PC-3 (cell line): ENCODE results near the gene ARF3. TPM values are rescaled to one million over a fixed set of nuclear protein-coding genes. Genes with fewer than 3 reads are reported as not detected.
A peak's percentile ranks its signal among the peaks of the same experiment; 100 is the strongest.

ENCODE experiments used
- ATAC-seq: fragments of 200-7000 bp; cut with Tn5 transposase; 2 replicates; pipeline ENCODE4 v1.9.1; 2020; ENCODE audit warnings: mild to moderate bottlenecking, moderate library complexity
- BruUV-seq: library from RNA; stranded (reverse); fragments of 400-500 nt; replicated peaks from 2 replicates; lab custom pipeline; 2021; lab: Mats Ljungman, UMichigan
- CTCF ChIA-PET: fragments of 300-600 bp; sonication (Branson Sonifier 250); formaldehyde crosslinking; loops from one replicate; lab custom pipeline; 2022; ENCODE audit warnings: antibody characterized with exemption; lab: Charles Lee
- POLR2A ChIA-PET: fragments of 300-600 bp; sonication (Branson Sonifier 250); formaldehyde crosslinking; loops from one replicate; lab custom pipeline; 2022; ENCODE audit warnings: antibody characterized with exemption; ENCODE audit not compliant: unreplicated experiment; lab: Charles Lee
- DNase-seq: peaks from one replicate; pipeline ENCODE4 v3.0.0-alpha.2; 2015
- H2AFZ ChIP-seq: fragments of 300-600 bp; sonication (generic); 2 replicates; pipeline ENCODE4 v1.6.0; 2016; ENCODE audit warnings: antibody characterized with exemption, low read length
- H3F3A ChIP-seq: fragments of 300-600 bp; sonication (generic); one replicate; pipeline ENCODE4 v1.6.0; 2017; ENCODE audit warnings: antibody characterized with exemption, low read length, control low read depth, mild to moderate bottlenecking; ENCODE audit not compliant: unreplicated experiment
- H3K27ac ChIP-seq: fragments of 300-600 bp; sonication (generic); 2 replicates; pipeline ENCODE4 v1.5.1; 2016; ENCODE audit warnings: mild to moderate bottlenecking, low read length
- H3K27me3 ChIP-seq: fragments of 300-600 bp; sonication (generic); 2 replicates; pipeline ENCODE4 v1.6.1; 2016; ENCODE audit warnings: low read length, mixed read lengths
- H3K36me3 ChIP-seq: fragments of 300-600 bp; sonication (generic); 2 replicates; pipeline ENCODE4 v1.6.1; 2016; ENCODE audit warnings: low read depth, mixed run types, low read length, mixed read lengths
- H3K4me1 ChIP-seq: fragments of 300-600 bp; sonication (generic); 2 replicates; pipeline ENCODE4 v1.5.1; 2016; ENCODE audit warnings: low read length; ENCODE audit not compliant: insufficient read depth
- H3K4me2 ChIP-seq: fragments of 300-600 bp; sonication (generic); 2 replicates; pipeline ENCODE4 v1.6.0; 2016; ENCODE audit warnings: low read length
- H3K4me3 ChIP-seq: fragments of 300-600 bp; sonication (generic); 2 replicates; pipeline ENCODE4 v1.5.1; 2016; ENCODE audit warnings: mild to moderate bottlenecking, low read length, mixed read lengths
- H3K79me2 ChIP-seq: fragments of 300-600 bp; sonication (generic); 2 replicates; pipeline ENCODE4 v1.6.1; 2017; ENCODE audit warnings: low read length, mixed read lengths
- H3K9ac ChIP-seq: fragments of 300-600 bp; sonication (generic); 2 replicates; pipeline ENCODE4 v1.6.0; 2016; ENCODE audit warnings: mild to moderate bottlenecking, low read length
- H3K9me2 ChIP-seq: fragments of 300-600 bp; sonication (generic); replicated peaks from 2 replicates; pipeline ENCODE4 v1.6.1; 2016; ENCODE audit warnings: mixed run types, low read length, mixed read lengths
- H3K9me3 ChIP-seq: fragments of 300-600 bp; sonication (generic); 2 replicates; pipeline ENCODE4 v1.6.1; 2016; ENCODE audit warnings: low read length, mixed read lengths
- H4K20me1 ChIP-seq: fragments of 300-600 bp; sonication (generic); 2 replicates; pipeline ENCODE4 v1.6.1; 2016; ENCODE audit warnings: low read length, mixed read lengths
- EZH2 ChIP-seq: fragments of 300-600 bp; sonication (generic); IDR thresholded peaks from one replicate; pipeline ENCODE4 v1.6.1; 2017; ENCODE audit warnings: antibody characterized with exemption, mild to moderate bottlenecking, low read length; ENCODE audit not compliant: unreplicated experiment
- EZH2phosphoT487 ChIP-seq: fragments of 300-600 bp; sonication (generic); IDR thresholded peaks from 2 replicates; pipeline ENCODE4 v1.6.1; 2018; ENCODE audit warnings: mild to moderate bottlenecking, antibody characterized with exemption, low read length, borderline replicate concordance
- intact Hi-C: fragments of 100-400 bp; cut with micrococcal nuclease; formaldehyde crosslinking; loops from 2 replicates; pipeline ENCODE4 v1.9.0; 2023
- total RNA-seq: library from RNA; depleted of rRNA; stranded (reverse); fragments of >200 nt; gene quantifications from 2 replicates; pipeline ENCODE4 v1.2.3, GENCODE V29; 2014
- TF ChIP-seq, protein P1 (sequence below): fragments of 300-600 bp; sonication (generic); conservative IDR thresholded peaks from 2 replicates; pipeline ENCODE4 v1.5.1; 2017; ENCODE audit warnings: antibody characterized with exemption, low read depth, mild to moderate bottlenecking, low read length

ARF3 gene
- total RNA-seq, 1 experiment from 2014 or later, result 85.5 TPM

DNA sequence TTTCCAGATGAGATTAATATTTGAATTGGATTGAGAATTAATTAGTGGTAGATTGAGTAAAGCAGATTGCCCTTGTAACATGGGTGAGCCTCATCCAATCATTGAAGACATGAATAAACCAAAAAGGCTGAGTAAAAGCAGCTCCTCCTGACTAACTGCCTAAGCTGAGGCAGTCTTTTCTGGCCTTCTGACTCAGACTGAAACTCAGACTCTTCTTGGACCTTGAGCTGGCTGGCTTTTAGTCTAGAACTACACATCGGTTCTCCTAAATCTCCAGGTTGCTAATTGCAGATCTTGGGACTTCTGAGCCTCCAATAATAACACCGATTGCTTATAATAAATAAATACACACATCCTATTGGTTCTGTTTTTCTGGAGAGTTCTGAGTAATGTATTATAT is 56.0 kb downstream of the ARF3 start:
- Histone ChIP-seq H3K27me3 (no peaks in the 10 kb centered on the region), H3K4me2 (no peak overlapping the region), H3K9me3 (no peaks in the 10 kb centered on the region), H3K36me3 (no peaks in the 10 kb centered on the region), H3K27ac (no peak overlapping the region), H3K79me2 (no peaks in the 10 kb centered on the region), H3K4me3 (no peak overlapping the region), H4K20me1 (no peaks in the 10 kb centered on the region), H2AFZ (no peak overlapping the region), H3F3A (no peaks in the 10 kb centered on the region), H3K4me1 (no peaks in the 10 kb centered on the region), H3K9me2 (no peaks in the 10 kb centered on the region), H3K9ac (no peak overlapping the region)
- DNase-seq, result peak; percentile 16
- BruUV-seq, result no TSS peak
- no peak for TF ChIP-seq EZH2phosphoT487
- TF ChIP-seq, protein P1, sequence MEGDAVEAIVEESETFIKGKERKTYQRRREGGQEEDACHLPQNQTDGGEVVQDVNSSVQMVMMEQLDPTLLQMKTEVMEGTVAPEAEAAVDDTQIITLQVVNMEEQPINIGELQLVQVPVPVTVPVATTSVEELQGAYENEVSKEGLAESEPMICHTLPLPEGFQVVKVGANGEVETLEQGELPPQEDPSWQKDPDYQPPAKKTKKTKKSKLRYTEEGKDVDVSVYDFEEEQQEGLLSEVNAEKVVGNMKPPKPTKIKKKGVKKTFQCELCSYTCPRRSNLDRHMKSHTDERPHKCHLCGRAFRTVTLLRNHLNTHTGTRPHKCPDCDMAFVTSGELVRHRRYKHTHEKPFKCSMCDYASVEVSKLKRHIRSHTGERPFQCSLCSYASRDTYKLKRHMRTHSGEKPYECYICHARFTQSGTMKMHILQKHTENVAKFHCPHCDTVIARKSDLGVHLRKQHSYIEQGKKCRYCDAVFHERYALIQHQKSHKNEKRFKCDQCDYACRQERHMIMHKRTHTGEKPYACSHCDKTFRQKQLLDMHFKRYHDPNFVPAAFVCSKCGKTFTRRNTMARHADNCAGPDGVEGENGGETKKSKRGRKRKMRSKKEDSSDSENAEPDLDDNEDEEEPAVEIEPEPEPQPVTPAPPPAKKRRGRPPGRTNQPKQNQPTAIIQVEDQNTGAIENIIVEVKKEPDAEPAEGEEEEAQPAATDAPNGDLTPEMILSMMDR, result no peak
- TF ChIP-seq EZH2, result no peak
- POLR2A ChIA-PET, result no interaction called here
- intact Hi-C loops, result no loop called here
- no peak for ATAC-seq
- CTCF ChIA-PET, result no interaction called here

DNA sequence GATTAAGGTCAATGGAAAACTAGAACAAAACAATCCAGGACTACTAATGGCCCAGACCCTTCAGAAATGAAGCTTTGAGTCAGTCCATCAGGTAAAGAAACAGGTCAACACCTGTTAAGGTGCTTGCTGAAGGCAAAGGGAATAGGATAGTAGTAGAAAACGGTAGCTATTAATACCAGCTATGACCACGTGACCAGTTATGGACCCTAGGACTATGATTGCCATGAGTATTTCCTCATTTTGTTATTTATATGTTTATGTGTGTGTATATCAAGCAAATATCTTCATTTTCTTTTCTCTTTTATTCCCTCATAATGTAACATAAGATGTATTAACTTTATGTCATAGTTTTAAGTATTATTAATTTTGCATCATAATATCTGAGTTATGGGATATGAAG is 57.6 kb downstream of the ARF3 start:
- Histone ChIP-seq H3K4me2 (no peak overlapping the region), H3K27me3 (no peaks in the 10 kb centered on the region), H3F3A (no peaks in the 10 kb centered on the region), H2AFZ (no peak overlapping the region), H3K4me3 (no peak overlapping the region), H3K9ac (no peak overlapping the region), H3K9me2 (no peaks in the 10 kb centered on the region), H3K79me2 (no peaks in the 10 kb centered on the region), H3K36me3 (no peaks in the 10 kb centered on the region), H3K9me3 (no peaks in the 10 kb centered on the region), H4K20me1 (no peaks in the 10 kb centered on the region), H3K27ac (no peak overlapping the region), H3K4me1 (no peaks in the 10 kb centered on the region)
- ChIA-PET CTCF (interaction anchor here (0.6 kb wide), 1 partner anchor 116 kb away, joined by 3 read pairs; no protein-coding TSS in a partner anchor), POLR2A (no interaction called here)
- ATAC-seq (no peak), DNase-seq (no peak)
- BruUV-seq, result no TSS peak
- TF ChIP-seq, protein P1, result no peak
- TF ChIP-seq EZH2phosphoT487, result no peak
- no peak for TF ChIP-seq EZH2
- intact Hi-C loops, result no loop called here

DNA sequence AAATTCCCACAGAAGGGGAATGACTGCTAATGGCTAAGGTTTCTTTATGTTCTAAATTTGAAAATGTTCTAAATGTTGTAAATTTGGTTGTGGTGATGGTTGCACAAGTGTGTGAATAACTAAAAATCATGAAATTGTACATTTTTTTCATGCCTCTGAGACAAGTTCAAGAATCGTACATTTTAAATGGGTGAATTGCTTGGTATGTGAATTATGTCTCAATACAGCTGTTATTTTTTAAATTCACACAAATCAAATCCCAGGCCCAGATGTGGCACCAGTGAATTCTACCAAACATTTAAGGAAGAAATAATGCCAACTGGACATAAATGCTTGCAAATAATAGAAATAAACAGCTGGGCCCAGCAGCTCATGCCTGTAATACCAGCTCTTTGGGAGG is 63.0 kb downstream of the ARF3 start:
- POLR2A ChIA-PET, result interaction anchor here (0.6 kb wide), 1 partner anchor 62 kb away, joined by 4 read pairs; no protein-coding TSS in a partner anchor
- BruUV-seq, result no TSS peak

More for the DNA sequence above, 63.0 kb downstream of the ARF3 start:
- no peak for TF ChIP-seq EZH2
- TF ChIP-seq, protein P1, result no peak
- no peak for TF ChIP-seq EZH2phosphoT487
- Histone ChIP-seq H3K79me2 (no peaks in the 10 kb centered on the region), H3K9me3 (no peaks in the 10 kb centered on the region), H3K4me1 (peaks cover 8% of the 10 kb centered on the region; the same call in 1 of the 2 replicates), H3K36me3 (no peaks in the 10 kb centered on the region), H3K27ac (no peak overlapping the region), H3K9ac (no peak overlapping the region), H3K4me2 (no peak overlapping the region), H3K27me3 (peaks cover 8% of the 10 kb centered on the region), H3K9me2 (no peaks in the 10 kb centered on the region), H2AFZ (no peak overlapping the region), H4K20me1 (no peaks in the 10 kb centered on the region), H3K4me3 (no peak overlapping the region), H3F3A (no peaks in the 10 kb centered on the region)
- intact Hi-C loops, result no loop called here
- no peak for DNase-seq
- CTCF ChIA-PET, result no interaction called here
- no peak for ATAC-seq
